HG03520 (cell line): ENCODE data around the gene PNPT1.

Experiments
- ATAC-seq: cut with Tn5 transposase; IDR thresholded peaks from one replicate; pipeline ENCODE4 v1.9.1; 2021; ENCODE audit warnings: mild to moderate bottlenecking, moderate library complexity; ENCODE audit not compliant: unreplicated experiment

PNPT1 gene

GRCh38 chr2:55672630-55673029 is 21.0 kb downstream of the PNPT1 start:
- no peak for ATAC-seq

GRCh38 chr2:55668956-55669355 is 24.7 kb downstream of the PNPT1 start:
- ATAC-seq: no peak

- no peak for ATAC-seq
These were observed 40.4 kb downstream of the PNPT1 start for GRCh38 chr2:55653255-55653654.

- ATAC-seq: no peak
These were observed 44.4 kb downstream of the PNPT1 start for GRCh38 chr2:55649211-55649610.

GRCh38 chr2:55636831-55637230 is 56.8 kb downstream of the PNPT1 start:
- ATAC-seq: no peak

DNA sequence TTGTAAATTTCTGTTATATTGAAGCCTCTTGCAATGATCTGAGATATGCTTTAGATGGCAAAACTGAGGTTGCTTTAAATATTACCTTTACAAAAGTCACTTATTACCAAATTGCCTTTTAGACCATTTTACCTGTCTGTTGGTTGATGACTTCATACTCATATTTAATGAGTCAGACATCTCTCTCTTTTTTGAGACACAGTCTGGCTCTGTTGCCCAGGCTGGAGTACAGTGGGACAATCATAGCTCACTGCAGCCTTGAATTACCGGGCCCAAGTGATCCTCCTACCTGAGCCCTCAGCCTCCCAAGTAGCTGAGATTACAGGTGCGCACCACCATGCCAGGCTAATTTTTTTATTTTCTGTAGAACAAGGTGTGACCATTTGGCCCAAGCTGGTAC is 64.7 kb downstream of the PNPT1 start:
- no peak for ATAC-seq

DNA sequence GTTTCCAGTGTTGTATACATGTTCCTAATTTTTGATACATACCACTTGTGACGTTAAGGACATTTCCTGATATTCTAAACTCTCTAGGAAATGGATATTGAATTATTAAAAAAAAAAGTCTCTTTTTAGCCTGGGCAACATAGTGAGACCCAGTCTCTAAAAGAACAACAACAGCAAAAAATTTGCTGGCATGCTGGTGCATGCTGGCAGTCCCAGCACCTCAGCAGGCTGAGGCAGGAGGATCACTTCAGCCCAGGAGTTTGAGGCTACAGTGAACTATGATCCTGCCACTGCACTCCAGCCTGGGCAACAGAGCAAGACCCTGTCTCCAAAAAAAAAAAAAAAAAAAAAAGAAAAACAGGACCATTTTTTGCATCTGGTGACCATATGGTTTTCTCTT is 65.7 kb downstream of the PNPT1 start:
- no peak for ATAC-seq

- no peak for ATAC-seq
These were observed 71.8 kb downstream of the PNPT1 start for GRCh38 chr2:55621802-55622201.

GRCh38 chr2:55620123-55620779 is 73.4 kb downstream of the PNPT1 start:
- no peak for ATAC-seq

DNA sequence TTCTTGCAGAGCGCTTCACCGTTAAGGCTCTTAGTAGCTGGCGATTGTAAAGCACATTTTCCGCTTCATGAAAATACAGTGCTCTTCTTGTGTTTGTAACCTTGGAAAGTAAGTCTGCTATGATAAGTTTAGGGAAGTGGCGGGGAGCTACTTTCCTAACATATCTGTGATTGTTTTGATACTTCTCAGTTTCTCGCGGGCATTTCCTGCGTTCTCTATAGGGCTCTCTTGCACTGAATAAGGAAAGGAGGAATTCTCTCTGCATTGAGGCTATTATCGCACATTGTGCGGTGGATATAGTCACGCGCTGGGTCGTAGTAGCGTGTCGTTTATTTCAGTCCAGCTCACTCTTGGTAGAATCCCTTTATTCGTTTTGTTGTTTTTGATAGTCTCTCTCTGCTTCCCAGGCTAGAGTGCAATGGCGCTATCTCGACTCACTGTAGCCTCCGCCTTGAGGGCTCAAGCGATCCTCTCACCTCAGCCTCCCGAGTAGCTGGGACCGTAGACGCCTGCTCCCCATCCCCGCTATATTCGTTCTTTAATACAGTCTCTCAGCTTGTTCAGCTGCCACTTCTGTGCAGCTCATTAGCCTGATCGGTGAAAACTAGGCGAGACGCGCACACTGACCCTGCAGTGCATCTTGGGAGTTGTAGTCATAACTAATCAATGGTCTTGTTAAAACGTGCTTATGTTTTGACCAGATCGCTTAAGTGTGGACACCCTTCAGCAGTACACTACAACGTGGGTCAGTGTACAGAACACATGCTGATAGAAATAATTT is 75.2 kb downstream of the PNPT1 start:
- ATAC-seq: peak; percentile 36

DNA sequence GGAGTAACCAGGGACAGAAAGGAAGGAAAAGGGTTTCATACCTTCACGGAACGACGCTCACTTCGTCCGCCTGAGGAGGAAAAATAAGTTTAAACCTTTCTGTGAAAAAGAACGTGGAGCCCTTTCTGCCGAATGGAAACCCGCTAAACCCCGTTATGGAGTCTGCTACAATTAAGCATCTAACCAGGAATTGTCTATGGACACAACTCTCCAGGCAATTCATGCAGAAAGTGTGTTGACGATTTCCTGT is 75.7 kb downstream of the PNPT1 start:
- ATAC-seq: no peak

GRCh38 chr2:55617175-55618024 is 76.2 kb downstream of the PNPT1 start, which contains the start of gene PPP4R3B:
TSS of gene PPP4R3B (minus strand) at chr2:55617622. CDS start at chr2:55617285, 337 bp downstream.
- peak; percentile 73 for ATAC-seq

GRCh38 chr2:55616551-55617174 is 77.0 kb downstream of the PNPT1 start:
- ATAC-seq: peak; percentile 33

GRCh38 chr2:55611997-55612396 is 81.6 kb downstream of the PNPT1 start:
- ATAC-seq: no peak

- ATAC-seq: no peak
These were observed 82.5 kb downstream of the PNPT1 start for GRCh38 chr2:55610954-55611743.

DNA sequence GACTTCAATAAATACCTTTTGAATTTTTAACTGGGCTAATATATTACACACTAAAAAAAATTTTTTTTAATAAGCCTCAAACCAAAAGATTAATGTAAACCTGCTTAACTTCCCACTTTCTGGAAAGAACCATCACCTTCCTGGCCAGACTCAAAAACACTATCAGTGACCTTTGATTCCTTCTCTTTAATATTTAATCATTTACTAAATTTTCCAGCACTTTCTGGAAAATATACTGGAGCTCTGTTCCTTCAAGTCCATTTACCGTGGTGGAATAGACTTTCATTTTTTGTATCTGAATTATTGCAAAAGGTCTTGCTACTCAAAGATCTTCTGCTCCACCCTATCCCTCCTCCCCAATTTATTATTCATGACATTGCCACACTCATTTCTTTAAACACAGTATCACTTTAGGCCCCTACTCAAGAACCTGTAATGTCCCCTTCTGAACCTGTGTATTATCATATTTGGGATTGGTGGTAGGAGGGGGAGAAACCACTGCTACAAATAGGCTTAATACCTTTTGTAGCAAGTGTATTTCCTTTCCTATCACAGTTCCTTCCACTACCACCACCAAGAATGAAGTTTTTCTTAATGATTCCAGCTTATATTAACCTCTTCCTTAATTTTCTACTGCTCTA is 83.6 kb downstream of the PNPT1 start:
- ATAC-seq: no peak

DNA sequence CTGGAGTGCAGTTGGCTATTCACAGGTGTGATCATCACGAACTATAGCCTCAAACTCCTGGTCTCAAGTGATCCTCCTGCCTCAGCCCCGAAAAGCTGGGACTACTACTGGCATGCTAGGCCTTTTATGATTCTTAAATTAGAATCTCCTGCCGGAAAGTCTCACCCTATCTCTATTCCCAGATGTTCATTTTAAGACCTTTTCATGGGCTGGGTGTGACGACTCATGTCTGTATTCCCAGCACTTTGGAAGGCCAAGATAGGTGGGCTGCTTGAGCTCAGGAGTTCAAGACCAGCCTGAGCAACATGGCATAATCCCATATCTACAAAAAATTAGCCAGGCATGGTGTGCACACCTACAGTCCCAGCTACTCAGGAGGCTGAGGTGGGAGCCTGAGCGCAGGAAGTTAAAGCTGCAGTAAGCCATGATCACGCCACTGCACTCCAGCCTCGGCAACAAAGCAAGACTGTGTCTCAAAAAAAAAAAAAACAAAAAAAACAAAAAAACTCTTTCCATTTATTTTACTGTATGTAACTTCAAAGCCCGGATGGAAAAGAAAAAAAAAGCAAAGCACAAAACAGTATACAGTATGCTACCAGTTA is 84.3 kb downstream of the PNPT1 start:
- ATAC-seq: no peak

DNA sequence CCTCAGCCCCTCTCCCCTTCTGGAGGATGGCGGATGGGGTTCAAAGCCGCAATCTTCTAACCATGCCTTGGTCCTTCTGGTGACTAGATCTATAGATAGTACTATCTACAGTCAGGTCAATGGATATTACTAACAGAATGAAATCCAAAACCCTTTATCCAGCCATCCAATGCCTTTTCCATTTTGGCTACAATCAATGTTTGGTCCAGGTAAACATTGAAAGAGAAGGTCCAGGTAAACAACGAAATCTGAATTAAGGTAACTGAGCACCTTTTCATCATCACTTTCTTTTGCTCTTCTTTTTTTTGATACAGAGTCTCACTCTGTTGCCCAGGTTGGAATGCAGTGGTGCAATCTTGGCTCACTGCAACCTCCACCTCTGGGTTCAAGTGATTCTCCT is 85.9 kb downstream of the PNPT1 start:
- ATAC-seq: no peak

DNA sequence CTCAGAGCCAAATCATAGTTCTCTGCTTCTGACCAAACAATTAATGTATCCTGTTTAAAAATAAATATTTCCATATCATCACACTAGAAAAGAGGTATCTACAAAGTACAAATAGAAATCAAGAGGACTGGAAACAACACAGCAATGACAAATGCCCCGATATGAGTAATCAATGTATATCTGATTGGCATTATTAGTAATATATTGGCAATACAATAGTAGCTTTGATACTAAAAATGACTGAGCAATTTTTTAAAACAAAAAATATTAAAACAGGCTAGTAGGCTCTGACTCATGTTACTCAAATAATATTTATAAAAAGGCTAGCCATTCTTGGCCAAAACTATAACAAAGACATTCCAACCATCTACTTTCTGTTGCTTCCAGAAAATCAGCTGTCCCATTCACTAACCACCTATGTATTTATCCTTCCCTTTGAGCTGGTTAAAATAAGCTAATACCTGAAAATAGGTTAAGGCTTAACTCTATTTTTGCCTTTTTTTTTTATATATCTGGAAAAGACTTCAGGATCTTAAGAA is 89.5 kb downstream of the PNPT1 start:
- no peak for ATAC-seq
